ENCODE results near the gene PTPN22.

The PTPN22 gene

DNA sequence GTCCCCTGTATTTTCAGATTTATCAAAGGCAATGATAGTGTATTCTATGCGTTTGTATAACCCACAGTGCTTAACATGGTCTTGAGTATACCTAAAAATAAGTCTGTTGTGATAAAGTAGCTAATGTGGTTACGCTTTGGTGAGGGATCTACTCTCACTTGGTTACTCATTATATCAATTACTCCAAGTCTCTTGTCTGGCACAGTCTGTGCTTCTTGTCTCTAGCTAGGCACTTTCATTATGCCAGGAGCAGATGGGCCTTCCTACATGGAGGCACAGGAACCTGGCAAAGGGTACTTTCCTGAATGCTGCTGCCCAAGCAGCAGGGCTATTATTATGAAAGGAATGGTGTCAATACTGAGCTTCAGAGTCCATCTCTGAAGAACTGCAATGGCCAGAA is 4.2 kb upstream of the PTPN22 start:
- TF ChIP-seq, protein P1, sequence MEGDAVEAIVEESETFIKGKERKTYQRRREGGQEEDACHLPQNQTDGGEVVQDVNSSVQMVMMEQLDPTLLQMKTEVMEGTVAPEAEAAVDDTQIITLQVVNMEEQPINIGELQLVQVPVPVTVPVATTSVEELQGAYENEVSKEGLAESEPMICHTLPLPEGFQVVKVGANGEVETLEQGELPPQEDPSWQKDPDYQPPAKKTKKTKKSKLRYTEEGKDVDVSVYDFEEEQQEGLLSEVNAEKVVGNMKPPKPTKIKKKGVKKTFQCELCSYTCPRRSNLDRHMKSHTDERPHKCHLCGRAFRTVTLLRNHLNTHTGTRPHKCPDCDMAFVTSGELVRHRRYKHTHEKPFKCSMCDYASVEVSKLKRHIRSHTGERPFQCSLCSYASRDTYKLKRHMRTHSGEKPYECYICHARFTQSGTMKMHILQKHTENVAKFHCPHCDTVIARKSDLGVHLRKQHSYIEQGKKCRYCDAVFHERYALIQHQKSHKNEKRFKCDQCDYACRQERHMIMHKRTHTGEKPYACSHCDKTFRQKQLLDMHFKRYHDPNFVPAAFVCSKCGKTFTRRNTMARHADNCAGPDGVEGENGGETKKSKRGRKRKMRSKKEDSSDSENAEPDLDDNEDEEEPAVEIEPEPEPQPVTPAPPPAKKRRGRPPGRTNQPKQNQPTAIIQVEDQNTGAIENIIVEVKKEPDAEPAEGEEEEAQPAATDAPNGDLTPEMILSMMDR (IDR thresholded peaks at IDR 0.05; ENCODE audit: low read depth, low read length), result no peak
- in situ Hi-C loops (cut with HindIII; ENCODE audit: low sequenced_read_pairs), result no loop called here
- H3K4me3 ChIP-seq (ENCODE audit: low read depth, low read length), result no peak overlapping the region
- DNase-seq (ENCODE audit: low read depth, low spot score), result no peak

DNA sequence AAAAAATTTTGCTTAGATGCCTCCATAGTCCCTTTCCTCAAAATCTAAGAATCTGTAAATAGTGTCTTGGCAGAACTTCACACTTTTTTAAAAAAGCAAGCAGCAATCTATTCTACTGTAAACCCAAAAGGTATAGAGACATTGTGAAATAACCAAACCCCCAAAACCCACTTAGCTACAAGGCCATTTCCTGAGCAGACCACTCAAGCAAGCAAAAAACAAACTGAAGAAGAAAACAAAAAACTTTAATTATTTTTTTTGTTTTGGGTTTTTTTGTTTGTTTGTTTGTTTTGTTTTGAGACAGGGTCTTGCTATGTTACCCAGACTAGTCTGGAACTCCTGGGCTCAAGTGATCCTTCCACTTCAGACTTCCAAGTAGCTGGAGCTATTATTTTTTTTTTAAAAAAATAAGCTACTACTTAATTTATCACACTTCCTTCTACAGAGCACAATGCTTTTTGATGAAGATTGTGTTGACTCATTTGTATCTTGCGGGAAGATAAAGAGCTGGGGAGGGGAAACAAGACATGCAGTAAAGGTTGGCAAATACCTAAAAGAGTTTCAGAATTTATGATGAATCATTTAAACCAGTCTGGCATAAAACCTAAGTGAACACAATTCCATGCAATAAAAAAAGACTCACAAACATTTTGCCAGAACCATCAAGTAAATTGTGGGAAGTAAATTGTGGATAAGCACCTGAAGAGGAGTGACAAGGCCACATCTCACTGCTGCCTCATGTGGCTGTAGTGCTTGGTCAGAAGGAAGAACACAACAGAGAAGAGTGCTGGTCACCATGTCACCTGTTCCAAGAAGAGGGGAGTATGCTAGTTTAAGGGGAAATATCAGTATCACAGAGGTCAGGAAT is 2.7 kb upstream of the PTPN22 start:
- TF ChIP-seq, protein P1 (IDR thresholded peaks at IDR 0.05; ENCODE audit: low read depth, low read length), result peak; percentile 26
- no peak overlapping the region for H3K4me3 ChIP-seq (ENCODE audit: low read depth, low read length)
- in situ Hi-C loops (cut with HindIII; ENCODE audit: low sequenced_read_pairs), result no loop called here
- no peak for DNase-seq (ENCODE audit: low read depth, low spot score)

DNA sequence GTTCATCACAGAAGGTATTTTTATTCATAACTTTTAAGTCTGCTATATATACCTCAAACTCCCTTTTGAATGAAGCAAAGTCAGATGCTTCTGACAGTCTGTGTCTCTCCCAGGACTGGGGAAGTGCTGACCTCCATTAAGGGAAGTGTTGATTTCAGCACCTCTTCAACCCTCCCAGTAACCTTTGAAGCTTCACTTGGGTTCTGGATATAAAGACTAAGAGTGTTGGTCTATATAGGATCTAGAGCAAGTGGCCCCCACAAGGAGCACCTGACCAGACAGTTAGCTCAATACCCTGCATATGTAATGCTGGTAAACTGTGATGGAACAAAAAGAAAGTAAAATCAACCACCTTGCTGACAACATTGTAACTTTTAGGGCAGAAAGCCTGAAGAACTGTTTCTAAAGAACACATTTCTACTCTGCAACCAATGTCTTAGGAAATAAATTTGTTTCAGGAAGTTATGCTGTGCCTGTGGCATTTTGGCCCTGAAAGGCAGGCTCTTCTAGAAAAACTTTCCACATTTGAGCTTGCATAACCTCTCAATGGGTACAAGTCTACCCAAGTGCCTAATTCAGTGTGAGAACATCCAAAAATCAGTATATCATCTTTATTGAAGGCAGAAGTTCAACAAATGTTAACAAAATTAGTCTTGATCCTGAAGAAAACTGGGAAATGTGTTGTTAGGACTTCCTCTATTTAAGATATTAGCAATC is 865 bp upstream of the PTPN22 start:
- TF ChIP-seq, protein P1 (IDR thresholded peaks at IDR 0.05; ENCODE audit: low read depth, low read length), result no peak
- DNase-seq (ENCODE audit: low read depth, low spot score), result no peak
- no peak overlapping the region for H3K4me3 ChIP-seq (ENCODE audit: low read depth, low read length)
- in situ Hi-C loops (cut with HindIII; ENCODE audit: low sequenced_read_pairs), result no loop called here

DNA sequence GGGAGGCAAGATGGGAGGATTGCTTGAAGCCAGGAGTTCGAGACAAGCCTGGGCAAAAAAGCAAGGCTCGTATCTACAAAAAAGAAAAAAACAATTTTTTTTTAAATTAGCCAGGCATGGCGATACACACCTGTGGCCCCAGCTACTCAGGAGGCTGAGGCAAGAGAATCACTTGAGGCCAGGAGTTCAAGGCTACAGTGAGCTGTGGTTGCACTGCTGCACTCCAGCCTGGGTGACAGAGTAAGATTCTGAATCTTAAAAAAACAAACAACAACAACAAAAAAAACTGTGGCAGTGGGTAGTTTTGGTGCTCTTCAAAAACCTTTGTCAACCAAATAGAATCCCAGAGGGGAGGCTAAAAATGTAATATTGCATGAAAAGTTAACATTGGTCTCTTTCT is 734 bp downstream of the PTPN22 start:
- in situ Hi-C loops (cut with HindIII; ENCODE audit: low sequenced_read_pairs), result no loop called here
- DNase-seq (ENCODE audit: low read depth, low spot score), result no peak
- TF ChIP-seq, protein P1 (IDR thresholded peaks at IDR 0.05; ENCODE audit: low read depth, low read length), result no peak
- H3K4me3 ChIP-seq (ENCODE audit: low read depth, low read length), result no peak overlapping the region

DNA sequence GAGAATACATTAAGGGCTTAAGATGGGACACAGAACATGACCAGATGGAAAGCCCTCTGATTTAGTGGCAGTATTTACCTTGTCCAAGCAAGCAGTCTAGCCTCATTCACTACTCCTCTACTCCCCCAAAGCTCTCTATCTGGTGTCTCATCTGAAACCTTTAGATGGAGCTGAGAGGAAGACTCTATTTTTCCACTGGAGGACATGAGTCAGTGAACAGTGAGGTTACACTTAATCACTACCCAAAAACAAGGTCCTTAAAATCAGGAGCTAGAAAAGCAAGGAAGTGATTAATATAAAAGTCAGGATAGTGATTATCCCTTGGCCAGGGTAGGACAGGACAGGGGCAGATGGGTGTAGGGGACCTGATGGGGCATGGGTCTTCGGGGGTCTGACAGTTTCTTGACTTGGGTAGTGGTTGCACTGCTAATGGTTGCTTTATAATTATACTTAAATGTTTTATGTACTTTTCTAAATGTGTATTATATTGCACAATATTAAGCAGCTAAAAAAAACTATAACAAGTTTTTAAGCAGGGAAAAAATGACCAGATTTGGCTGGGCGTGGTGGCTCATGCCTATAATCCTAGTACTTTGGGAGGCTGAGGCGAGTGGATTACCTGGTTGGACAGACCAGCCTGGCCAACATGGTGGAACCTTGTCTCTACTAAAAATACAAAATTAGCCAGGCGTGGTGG is 3.0 kb downstream of the PTPN22 start:
- in situ Hi-C loops (cut with HindIII; ENCODE audit: low sequenced_read_pairs), result no loop called here
- TF ChIP-seq, protein P1 (IDR thresholded peaks at IDR 0.05; ENCODE audit: low read depth, low read length), result no peak
- H3K4me3 ChIP-seq (ENCODE audit: low read depth, low read length), result no peak overlapping the region
- DNase-seq (ENCODE audit: low read depth, low spot score), result peak; percentile 23

DNA sequence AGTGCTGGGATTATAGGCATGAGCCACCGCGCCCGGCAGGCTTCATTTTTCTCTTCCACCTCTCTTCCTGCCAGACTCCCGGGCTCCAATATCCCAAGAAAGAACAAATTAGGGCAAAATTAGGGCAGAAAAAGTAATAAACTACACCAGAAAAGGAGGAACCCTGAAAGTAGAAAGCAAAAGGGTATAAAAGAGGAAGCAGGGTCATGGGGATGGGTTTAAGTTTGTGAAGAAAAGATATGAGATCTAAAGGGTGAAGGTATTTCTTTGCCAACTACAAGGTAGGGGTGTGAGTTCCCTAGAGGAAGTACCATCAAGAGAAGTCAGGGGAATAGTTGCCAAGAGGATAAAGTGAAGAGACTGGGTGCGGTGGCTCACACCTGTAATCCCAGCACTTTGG is 9.9 kb downstream of the PTPN22 start:
- TF ChIP-seq, protein P1 (IDR thresholded peaks at IDR 0.05; ENCODE audit: low read depth, low read length), result no peak
- in situ Hi-C loops (cut with HindIII; ENCODE audit: low sequenced_read_pairs), result no loop called here

More for the DNA sequence above, 9.9 kb downstream of the PTPN22 start:
- H3K4me3 ChIP-seq (ENCODE audit: low read depth, low read length), result no peak overlapping the region
- no peak for DNase-seq (ENCODE audit: low read depth, low spot score)

All from astrocyte of the spinal cord (primary cell).